ENCODE results near the gene ADGRE2. TPM values are rescaled to one million over a fixed set of nuclear protein-coding genes. Genes with fewer than 3 reads are reported as not detected.

Gene ADGRE2
- total RNA-seq, 6 experiments from 2014 or later = 0.05 to 0.14 (median 0.07) TPM; not detected in 3

- no peak for TF ChIP-seq CTCF (IDR thresholded peaks at IDR 0.05)
- H3K27ac Mint-ChIP-seq = no peak overlapping the region
- no peak overlapping the region for H3K4me3 Mint-ChIP-seq
- no peaks in the 10 kb centered on the region for H3K27me3 Mint-ChIP-seq (ENCODE audit: insufficient read depth)
- DNase-seq = no peak
- H3K36me3 Mint-ChIP-seq (ENCODE audit: low read depth) = peaks cover 56% of the 10 kb centered on the region
- peaks cover 7% of the 10 kb centered on the region for H3K9me3 Mint-ChIP-seq
- H3K4me1 Mint-ChIP-seq (ENCODE audit: low read depth) = no peaks in the 10 kb centered on the region
These were observed 78.7 kb downstream of the ADGRE2 start for GRCh38 chr19:14699641-14700040.

- Mint-ChIP-seq H3K36me3 (ENCODE audit: low read depth) (peaks cover 19% of the 10 kb centered on the region), H3K4me3 (no peak overlapping the region), H3K4me1 (ENCODE audit: low read depth) (no peaks in the 10 kb centered on the region; the same call in 1 of the 2 replicates), H3K27ac (no peak overlapping the region), H3K9me3 (no peaks in the 10 kb centered on the region), H3K27me3 (ENCODE audit: insufficient read depth) (peaks cover 3% of the 10 kb centered on the region)
- no peak for DNase-seq
- no peak for TF ChIP-seq CTCF (IDR thresholded peaks at IDR 0.05)
These were observed 82.9 kb downstream of the ADGRE2 start for GRCh38 chr19:14695471-14695870.

GRCh38 chr19:14694641-14695266 is 83.6 kb downstream of the ADGRE2 start:
- H3K4me3 Mint-ChIP-seq = no peak overlapping the region
- peaks cover 14% of the 10 kb centered on the region for H3K36me3 Mint-ChIP-seq (ENCODE audit: low read depth)
- H3K9me3 Mint-ChIP-seq = no peaks in the 10 kb centered on the region
- DNase-seq = no peak
- H3K27me3 Mint-ChIP-seq (ENCODE audit: insufficient read depth) = peaks cover 3% of the 10 kb centered on the region
- no peak for TF ChIP-seq CTCF (IDR thresholded peaks at IDR 0.05)
- H3K27ac Mint-ChIP-seq = no peak overlapping the region
- H3K4me1 Mint-ChIP-seq (ENCODE audit: low read depth) = no peaks in the 10 kb centered on the region; the same call in 1 of the 2 replicates

GRCh38 chr19:14689598-14690503 is 88.5 kb downstream of the ADGRE2 start, which contains the start of gene ZNF333:
Gene ZNF333, plus strand, starts transcription at chr19:14690048. Its CDS starts 3,444 bp downstream, at chr19:14693492.
- Mint-ChIP-seq H3K27ac (peak within 1 kb of the TSS; percentile 99), H3K9me3 (no peaks in the 10 kb centered on the region), H3K4me3 (peak within 1 kb of the TSS; percentile 96), H3K4me1 (ENCODE audit: low read depth) (peaks cover 6% of the 10 kb centered on the region), H3K36me3 (ENCODE audit: low read depth) (no peaks in the 10 kb centered on the region), H3K27me3 (ENCODE audit: insufficient read depth) (peaks cover 3% of the 10 kb centered on the region)
- DNase-seq = peak; percentile 71
- no peak for TF ChIP-seq CTCF (IDR thresholded peaks at IDR 0.05)

- peak; percentile 4 for DNase-seq
- H3K27ac Mint-ChIP-seq = no peak overlapping the region
- H3K4me3 Mint-ChIP-seq = no peak overlapping the region
- no peaks in the 10 kb centered on the region for H3K9me3 Mint-ChIP-seq
- no peaks in the 10 kb centered on the region for H3K36me3 Mint-ChIP-seq (ENCODE audit: low read depth)
- H3K27me3 Mint-ChIP-seq (ENCODE audit: insufficient read depth) = peaks cover 3% of the 10 kb centered on the region; the same call in 1 of the 2 replicates
- H3K4me1 Mint-ChIP-seq (ENCODE audit: low read depth) = peaks cover 6% of the 10 kb centered on the region
- TF ChIP-seq CTCF (IDR thresholded peaks at IDR 0.05) = peak; percentile 74
These were observed 91.9 kb downstream of the ADGRE2 start for GRCh38 chr19:14686411-14686810.
